Left ventricle myocardium inferior (tissue), 1 donor: ENCODE data around the gene BRME1. TPM values are rescaled to one million over a fixed set of nuclear protein-coding genes. Genes with fewer than 3 reads are reported as not detected.

Source experiments
- DNase-seq: peaks from one replicate; pipeline ENCODE4 v3.0.0-alpha.2; 2020
- H3K27ac ChIP-seq: fragments of 200-600 bp; replicated peaks from 2 replicates; pipeline ENCODE4 v1.8.0; 2021
- H3K27me3 ChIP-seq: fragments of 200-600 bp; 2 replicates; pipeline ENCODE4 v1.8.0; 2021; ENCODE audit warnings: low read depth
- H3K36me3 ChIP-seq: fragments of 200-600 bp; 2 replicates; pipeline ENCODE4 v1.8.0; 2021
- H3K4me1 ChIP-seq: fragments of 200-600 bp; 2 replicates; pipeline ENCODE4 v1.8.0; 2021
- H3K4me3 ChIP-seq: fragments of 200-600 bp; 2 replicates; pipeline ENCODE4 v1.8.0; 2021; ENCODE audit warnings: mild to moderate bottlenecking, moderate library complexity
- H3K9me3 ChIP-seq: fragments of 200-600 bp; replicated peaks from 2 replicates; pipeline ENCODE4 v1.8.0; 2021
- intact Hi-C: fragments of 100-400 bp; cut with micrococcal nuclease; formaldehyde crosslinking; loops from one replicate; pipeline ENCODE4 v1.11.0; 2022
- total RNA-seq: library from RNA; stranded (reverse); fragmentation: NEBNext Ultra II Directional; extraction: Animal tissue kit (Norgen Biotek cat#: 25700); gene quantifications from one replicate; pipeline ENCODE4 v1.2.1, GENCODE V29; 2021
- TF ChIP-seq, protein P1 (sequence below): fragments of 200-600 bp; IDR thresholded peaks from 2 replicates; pipeline ENCODE4 v1.8.0; 2021; ENCODE audit warnings: antibody characterized with exemption, mild to moderate bottlenecking, borderline replicate concordance
- donor health status: DM: no; HTN: yes; CAD: no; lungs with severe emphysema.

The BRME1 gene
- total RNA-seq, 1 donor from 2014 or later: 0.82 TPM

DNA sequence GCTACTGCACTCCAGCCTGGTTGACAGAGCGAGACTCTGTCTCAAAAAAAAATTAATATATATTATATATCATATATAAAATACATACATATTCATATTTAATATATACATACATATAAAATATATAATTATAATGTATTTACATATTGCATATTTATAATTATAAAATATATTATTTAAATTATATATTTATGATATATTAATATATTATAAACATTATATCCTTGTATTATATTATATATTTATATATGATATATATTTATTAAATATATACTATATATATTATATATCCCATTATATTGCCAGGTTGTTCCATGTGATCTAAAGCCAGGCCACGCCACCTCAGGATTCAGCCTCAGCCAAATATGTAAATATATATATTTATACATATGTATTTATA lies 9.7 kb downstream of the BRME1 start:
- Histone ChIP-seq H3K4me3 (no peak overlapping the region), H3K27me3 (no peaks in the 10 kb centered on the region), H3K9me3 (no peaks in the 10 kb centered on the region), H3K36me3 (no peaks in the 10 kb centered on the region), H3K4me1 (no peaks in the 10 kb centered on the region), H3K27ac (no peak overlapping the region)
- TF ChIP-seq, protein P1, sequence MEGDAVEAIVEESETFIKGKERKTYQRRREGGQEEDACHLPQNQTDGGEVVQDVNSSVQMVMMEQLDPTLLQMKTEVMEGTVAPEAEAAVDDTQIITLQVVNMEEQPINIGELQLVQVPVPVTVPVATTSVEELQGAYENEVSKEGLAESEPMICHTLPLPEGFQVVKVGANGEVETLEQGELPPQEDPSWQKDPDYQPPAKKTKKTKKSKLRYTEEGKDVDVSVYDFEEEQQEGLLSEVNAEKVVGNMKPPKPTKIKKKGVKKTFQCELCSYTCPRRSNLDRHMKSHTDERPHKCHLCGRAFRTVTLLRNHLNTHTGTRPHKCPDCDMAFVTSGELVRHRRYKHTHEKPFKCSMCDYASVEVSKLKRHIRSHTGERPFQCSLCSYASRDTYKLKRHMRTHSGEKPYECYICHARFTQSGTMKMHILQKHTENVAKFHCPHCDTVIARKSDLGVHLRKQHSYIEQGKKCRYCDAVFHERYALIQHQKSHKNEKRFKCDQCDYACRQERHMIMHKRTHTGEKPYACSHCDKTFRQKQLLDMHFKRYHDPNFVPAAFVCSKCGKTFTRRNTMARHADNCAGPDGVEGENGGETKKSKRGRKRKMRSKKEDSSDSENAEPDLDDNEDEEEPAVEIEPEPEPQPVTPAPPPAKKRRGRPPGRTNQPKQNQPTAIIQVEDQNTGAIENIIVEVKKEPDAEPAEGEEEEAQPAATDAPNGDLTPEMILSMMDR: no peak
- DNase-seq: no peak
- intact Hi-C loops: no loop called here

DNA sequence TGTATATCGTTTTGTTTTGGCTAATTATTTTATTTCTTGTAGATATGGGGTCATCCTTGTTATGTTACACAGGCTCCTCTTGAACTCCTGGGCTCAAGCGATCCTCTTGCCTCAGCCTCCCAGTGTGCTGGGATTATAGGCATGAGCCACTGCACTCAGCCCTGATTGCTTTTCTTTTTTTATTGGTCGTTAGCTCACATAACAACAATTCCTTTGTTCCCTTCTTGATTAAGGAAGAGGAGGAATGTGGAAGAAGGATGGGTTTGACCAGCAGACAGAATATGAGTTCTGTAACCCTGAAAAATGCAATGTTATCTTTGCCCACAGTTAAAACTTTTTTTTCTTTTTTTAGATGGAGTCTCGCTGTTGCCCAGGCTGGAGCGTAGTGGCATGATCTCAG lies 11.4 kb downstream of the BRME1 start:
- H3K9me3 ChIP-seq: no peaks in the 10 kb centered on the region
- no peaks in the 10 kb centered on the region for H3K27me3 ChIP-seq
- H3K27ac ChIP-seq: no peak overlapping the region
- no peaks in the 10 kb centered on the region for H3K36me3 ChIP-seq
- DNase-seq: no peak
- intact Hi-C loops: no loop called here
- no peak overlapping the region for H3K4me3 ChIP-seq
- no peaks in the 10 kb centered on the region for H3K4me1 ChIP-seq
- TF ChIP-seq, protein P1: no peak

DNA sequence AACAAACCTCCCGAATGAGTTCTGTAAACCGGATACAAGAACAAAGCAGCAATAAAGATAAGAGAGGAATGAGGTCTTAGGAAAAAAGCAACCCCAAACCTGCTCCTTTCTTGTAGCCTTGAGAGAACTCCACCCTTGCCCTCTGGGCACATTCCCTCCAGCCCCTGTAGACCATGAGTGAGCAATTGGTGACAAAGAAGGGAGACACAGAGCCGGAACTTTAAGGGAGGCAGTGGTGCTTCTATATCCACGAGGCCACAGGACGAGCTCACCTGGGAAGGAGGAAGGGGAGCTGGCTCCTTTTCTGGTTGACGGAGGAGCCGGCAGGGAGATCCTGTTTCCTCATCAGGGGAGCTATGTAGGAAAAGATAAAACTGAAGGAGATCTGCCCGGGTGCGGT lies 13.0 kb downstream of the BRME1 start:
- no peaks in the 10 kb centered on the region for H3K9me3 ChIP-seq
- H3K4me3 ChIP-seq: no peak overlapping the region
- intact Hi-C loops: no loop called here
- H3K36me3 ChIP-seq: no peaks in the 10 kb centered on the region
- DNase-seq: no peak
- TF ChIP-seq, protein P1: no peak
- H3K27ac ChIP-seq: no peak overlapping the region
- H3K27me3 ChIP-seq: no peaks in the 10 kb centered on the region
- H3K4me1 ChIP-seq: no peaks in the 10 kb centered on the region

DNA sequence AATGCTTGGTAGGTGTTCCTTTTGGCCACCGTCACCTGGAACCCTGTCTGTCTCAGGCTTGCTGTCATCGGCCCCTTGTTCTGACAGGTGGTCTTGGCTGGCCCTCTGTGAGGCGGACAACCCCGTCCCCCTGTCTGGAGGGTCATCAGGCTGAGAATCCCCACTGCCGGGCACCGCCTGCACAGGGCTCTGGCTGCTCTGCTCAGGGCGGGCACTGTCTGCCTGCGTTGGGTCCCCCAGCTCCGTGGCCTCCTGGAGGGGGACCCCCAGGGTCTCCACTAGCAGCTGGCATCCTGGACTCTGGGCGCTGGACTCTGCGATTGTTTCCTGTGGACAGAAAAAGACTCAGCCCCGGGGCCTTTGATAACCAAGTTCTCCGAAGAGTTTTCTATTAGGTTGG lies 15.8 kb downstream of the BRME1 start:
- Histone ChIP-seq H3K9me3 (no peaks in the 10 kb centered on the region), H3K27me3 (no peaks in the 10 kb centered on the region), H3K36me3 (no peaks in the 10 kb centered on the region), H3K4me3 (no peak overlapping the region), H3K27ac (no peak overlapping the region), H3K4me1 (peaks cover 2% of the 10 kb centered on the region)
- no peak for DNase-seq
- intact Hi-C loops: no loop called here
- TF ChIP-seq, protein P1: no peak

DNA sequence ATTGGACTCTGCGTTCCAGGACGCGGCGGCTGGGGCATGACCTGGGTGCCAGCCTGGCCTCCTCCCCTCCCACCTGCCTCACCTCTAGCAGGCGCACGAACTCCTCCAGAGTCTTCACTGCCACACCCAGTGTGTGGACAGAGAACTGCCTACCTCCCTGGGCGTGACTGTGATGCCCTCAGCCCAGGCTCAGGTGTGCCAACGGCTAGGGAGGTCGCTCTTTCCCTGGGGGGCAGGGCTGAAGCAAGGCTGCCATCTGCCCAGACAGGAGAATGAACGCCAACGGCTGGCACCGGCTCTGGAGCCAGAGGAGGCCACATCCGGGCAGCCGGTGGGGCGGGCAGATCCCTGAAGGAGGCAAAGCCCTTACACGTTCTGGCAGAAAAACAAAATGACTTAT lies 17.6 kb downstream of the BRME1 start:
- H3K4me3 ChIP-seq: no peak overlapping the region
- no peak overlapping the region for H3K27ac ChIP-seq
- intact Hi-C loops: no loop called here
- no peaks in the 10 kb centered on the region for H3K27me3 ChIP-seq
- H3K4me1 ChIP-seq: peaks cover 6% of the 10 kb centered on the region
- H3K9me3 ChIP-seq: no peaks in the 10 kb centered on the region
- TF ChIP-seq, protein P1: no peak
- DNase-seq: no peak
- no peaks in the 10 kb centered on the region for H3K36me3 ChIP-seq

DNA sequence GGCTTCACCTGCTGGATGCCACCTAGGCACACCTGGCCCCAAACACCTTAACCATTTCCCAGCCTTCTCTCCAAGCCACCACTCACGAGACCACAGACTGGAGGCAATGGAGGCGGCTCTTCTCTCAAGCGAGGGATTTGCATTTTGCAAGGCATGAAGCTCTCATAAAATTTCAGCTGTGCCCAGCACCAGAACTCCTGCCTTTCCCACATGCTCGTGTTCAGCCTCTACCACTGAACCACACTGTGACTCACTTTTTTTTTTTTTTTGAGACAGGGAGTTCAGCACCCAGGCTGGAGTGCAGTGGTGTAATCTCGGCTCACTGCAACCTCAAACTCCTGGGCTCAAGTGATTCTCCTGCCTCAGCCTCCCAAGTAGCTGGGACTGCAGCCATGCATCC lies 18.4 kb downstream of the BRME1 start:
- TF ChIP-seq, protein P1: no peak

More for the DNA sequence above, 18.4 kb downstream of the BRME1 start:
- Histone ChIP-seq H3K4me3 (no peak overlapping the region), H3K27ac (no peak overlapping the region), H3K27me3 (no peaks in the 10 kb centered on the region), H3K4me1 (peaks cover 6% of the 10 kb centered on the region), H3K36me3 (no peaks in the 10 kb centered on the region), H3K9me3 (no peaks in the 10 kb centered on the region)
- DNase-seq: no peak
- intact Hi-C loops: no loop called here
